Activated CD4-positive, CD25-positive, alpha-beta regulatory T cell (primary cell): ENCODE results near the gene EXTL2.
"Not testable (repeated sequence)": the region's sequence is repeated elsewhere in the genome, so short reads cannot be mapped to it uniquely, and the experiment has no call there.

ENCODE experiments used
- DNase-seq, 4 experiments: peaks; one replicate each; lab custom pipeline; 2025; lab: John Stamatoyannopoulos, UW

The EXTL2 gene, protein sequence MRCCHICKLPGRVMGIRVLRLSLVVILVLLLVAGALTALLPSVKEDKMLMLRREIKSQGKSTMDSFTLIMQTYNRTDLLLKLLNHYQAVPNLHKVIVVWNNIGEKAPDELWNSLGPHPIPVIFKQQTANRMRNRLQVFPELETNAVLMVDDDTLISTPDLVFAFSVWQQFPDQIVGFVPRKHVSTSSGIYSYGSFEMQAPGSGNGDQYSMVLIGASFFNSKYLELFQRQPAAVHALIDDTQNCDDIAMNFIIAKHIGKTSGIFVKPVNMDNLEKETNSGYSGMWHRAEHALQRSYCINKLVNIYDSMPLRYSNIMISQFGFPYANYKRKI

GRCh38 chr1:100894603-100895539 lies at the start of gene EXTL2:
Gene EXTL2 (minus strand): TSS chr1:100894842. CDS start chr1:100888757, 6,085 bp downstream.
- peak; percentile 2 to 32 (median 11) for DNase-seq

DNA sequence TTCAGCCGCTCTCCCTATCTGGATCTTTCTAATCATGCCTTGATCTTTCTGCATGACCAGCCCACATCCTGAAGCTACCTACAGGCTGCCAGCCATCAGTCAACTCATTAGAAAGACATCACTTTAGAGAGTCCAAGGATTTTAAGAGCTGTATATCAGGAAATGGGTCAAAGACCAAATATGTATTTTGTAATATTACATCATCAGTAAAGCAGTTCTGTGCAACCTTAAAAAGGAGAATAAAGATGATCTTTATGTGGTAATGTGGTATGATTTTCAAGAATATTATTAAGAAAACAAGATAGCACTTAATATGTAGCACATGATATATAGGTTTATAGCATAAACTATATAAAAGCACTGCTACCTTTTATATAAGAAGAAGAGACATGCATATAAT lies 48.9 kb upstream of the EXTL2 start:
- DNase-seq = no peak

DNA sequence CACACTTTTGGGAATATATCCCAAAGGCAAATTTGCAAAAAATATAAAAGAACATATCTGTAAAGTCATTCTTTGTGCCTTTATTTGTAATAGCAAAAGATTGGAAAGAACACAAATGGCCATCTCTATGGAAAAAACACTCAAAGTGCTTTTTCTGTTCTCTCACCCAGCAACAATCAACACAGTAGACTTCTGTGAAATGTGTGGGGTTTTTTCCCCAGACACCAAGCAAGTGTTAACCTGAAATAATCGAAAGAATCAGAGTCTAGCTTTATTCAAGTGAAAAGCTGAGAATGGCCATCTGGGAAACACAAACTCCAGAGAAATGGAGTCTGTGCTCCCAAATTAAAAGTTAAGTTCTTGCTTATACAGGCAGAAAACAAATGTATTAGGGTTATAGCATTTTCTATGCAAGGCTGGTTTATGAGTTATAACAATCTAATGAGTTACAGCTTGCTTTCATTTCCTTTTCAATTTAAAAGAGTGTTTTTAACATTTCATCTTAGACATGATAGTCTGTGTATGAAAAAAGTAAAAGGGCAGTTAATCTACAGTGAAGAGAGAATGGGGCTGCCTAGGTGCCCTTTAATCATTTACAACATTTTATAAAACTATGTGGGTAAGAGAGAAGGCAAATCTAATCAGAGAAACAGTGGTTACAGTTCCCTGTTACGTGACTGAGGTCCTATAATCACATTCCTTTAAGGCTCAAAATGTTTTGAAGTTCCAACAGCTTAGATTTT lies 47.8 kb upstream of the EXTL2 start:
- no peak for DNase-seq

GRCh38 chr1:100941580-100942216 lies 47.1 kb upstream of the EXTL2 start:
- no peak for DNase-seq

DNA sequence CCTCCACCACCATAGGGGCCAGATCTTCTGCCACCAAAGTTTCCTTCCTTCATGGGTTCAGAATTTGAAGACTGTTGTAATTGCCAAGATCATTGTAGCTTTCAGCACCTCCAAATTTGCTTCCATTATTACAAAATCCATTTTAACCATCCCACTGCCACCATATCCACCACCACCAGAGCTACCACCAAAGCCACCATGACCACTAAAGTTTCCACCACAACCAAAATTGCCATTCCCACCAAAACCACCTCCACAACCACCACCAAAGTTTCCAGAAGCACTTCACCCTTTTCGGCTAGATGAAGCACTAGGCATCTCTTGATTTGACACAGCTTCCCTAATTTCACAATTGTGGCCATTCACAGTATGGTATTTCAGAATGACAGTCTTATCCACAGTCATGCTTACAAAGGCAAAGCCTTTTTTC lies 46.5 kb upstream of the EXTL2 start:
- no peak for DNase-seq

GRCh38 chr1:100936194-100936967 lies 41.7 kb upstream of the EXTL2 start:
- DNase-seq = no peak

DNA sequence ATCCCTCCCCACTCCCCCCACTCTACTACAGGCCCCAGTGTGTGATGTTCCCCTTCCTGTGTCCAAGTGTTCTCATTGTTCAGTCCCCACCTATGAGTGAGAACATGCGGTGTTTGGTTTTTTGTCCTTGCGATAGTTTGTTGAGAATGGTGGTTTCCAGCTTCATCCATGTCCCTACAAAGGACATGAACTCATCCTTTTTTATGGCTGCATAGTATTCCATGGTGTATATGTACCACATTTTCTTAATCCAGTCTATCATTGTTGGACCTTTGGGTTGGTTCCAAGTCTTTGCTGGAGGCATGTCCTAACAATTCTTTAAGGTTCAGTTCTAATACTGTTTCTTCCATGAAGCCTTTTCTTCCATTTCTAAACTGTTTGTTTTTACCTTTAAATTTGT lies 38.9 kb upstream of the EXTL2 start:
- DNase-seq = not testable (repeated sequence)

- DNase-seq = no peak
Measured at GRCh38 chr1:100931716-100932115, 37.1 kb upstream of the EXTL2 start.

GRCh38 chr1:100930494-100930893 lies 35.9 kb upstream of the EXTL2 start:
- no peak for DNase-seq

GRCh38 chr1:100928128-100928527 lies 33.5 kb upstream of the EXTL2 start:
- no peak for DNase-seq

DNA sequence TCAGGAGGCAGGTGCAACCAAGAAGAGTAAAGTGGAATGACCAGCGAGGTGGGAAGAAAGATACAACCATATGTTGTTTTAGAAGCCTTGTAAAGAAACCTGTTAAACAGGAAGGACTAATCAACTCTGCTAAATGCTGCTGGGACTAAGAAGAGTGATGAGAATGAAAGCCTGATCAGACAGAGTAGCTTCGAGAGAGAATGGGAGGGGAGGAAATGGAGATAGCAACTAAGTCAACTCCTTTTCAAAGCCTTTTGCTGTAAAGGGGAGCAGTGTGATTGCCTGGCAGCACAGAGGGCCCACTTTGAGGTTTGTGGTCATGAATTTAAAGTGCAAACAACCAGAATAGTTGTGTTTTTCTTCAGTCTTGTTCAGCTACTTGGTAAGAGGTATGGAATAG lies 32.6 kb upstream of the EXTL2 start:
- no peak for DNase-seq

DNA sequence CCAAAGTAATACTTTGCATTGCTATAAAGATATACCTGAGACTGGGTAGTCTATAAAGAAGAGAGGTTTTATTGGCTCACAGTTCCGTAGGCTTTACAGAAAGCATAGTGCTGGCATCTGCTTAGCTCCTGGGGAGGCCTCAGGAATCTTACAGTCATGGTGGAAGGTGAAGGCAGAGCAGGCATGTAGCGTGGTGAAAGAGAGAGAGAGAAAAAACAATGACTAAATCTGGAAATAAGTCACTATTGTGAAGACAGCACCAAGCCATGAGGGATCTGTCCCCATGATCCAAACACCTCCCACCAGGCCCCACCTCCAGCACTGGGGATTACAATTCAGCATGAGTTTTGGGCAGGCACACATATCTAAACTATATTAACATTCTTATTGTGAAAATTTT lies 31.6 kb upstream of the EXTL2 start:
- DNase-seq = no peak

GRCh38 chr1:100924991-100925390 lies 30.3 kb upstream of the EXTL2 start:
- no peak for DNase-seq

GRCh38 chr1:100924212-100924611 lies 29.6 kb upstream of the EXTL2 start:
- DNase-seq = no peak

- DNase-seq = no peak
Measured at GRCh38 chr1:100921110-100921706, 26.6 kb upstream of the EXTL2 start.

GRCh38 chr1:100912019-100912418 lies 17.4 kb upstream of the EXTL2 start:
- no peak for DNase-seq

DNA sequence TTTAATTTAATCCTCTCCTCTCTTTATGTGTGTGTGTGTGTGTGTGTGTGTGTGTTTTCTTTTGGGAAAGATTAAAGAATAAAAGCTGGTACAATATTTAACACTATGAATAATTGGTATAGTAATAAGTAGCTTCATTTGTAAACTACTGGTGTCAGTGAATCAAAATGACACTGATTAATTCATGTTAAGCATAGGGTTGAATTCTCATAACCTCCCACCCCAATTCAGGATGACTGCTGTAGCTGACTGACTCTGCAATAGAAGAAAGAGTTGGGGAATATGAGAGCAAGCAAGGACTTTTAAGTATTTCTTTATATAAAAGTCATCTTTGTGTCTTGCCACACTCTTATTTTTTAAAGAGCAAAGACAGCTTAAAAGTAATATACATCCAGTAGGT lies 14.4 kb upstream of the EXTL2 start:
- no peak for DNase-seq

DNA sequence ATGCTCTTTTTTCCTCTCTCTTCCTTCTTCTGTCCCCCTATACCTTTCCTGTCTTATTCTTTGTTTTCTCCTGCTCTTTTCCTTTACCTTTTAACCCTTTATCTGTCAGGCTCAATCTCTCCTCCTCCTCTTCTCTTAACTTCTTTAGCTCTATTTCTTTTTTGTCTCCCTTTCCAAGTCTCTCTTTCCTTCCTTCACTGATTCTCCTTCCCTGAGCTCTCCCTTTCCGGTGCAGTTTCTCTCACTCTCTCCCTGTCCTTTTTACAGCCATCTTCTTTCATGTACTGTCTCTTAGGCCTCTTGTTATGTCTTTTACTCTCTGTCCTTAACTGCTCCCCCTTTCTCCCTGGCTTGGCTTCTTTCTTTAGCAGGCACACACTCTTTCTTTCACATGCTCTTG lies 13.2 kb upstream of the EXTL2 start:
- no peak for DNase-seq

DNA sequence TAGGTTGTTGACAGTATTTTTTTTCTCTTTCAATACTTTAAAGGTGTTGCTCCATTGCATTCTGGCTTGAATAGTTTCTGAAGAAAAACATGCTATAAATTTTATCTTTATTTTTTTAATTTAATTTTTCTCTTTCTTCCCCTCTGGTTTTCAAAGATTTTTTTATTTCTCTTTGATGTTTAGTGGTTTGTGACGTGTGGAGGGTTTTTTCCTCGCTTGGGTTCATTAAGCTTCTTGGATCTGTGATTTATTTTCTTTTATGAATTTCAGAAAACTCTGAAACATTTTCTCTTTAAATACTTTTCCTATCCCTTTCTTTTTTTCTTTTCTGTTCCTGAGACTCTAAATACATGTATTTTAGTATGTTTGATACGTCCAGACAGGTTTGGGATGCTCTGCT lies 10.5 kb upstream of the EXTL2 start:
- no peak for DNase-seq

DNA sequence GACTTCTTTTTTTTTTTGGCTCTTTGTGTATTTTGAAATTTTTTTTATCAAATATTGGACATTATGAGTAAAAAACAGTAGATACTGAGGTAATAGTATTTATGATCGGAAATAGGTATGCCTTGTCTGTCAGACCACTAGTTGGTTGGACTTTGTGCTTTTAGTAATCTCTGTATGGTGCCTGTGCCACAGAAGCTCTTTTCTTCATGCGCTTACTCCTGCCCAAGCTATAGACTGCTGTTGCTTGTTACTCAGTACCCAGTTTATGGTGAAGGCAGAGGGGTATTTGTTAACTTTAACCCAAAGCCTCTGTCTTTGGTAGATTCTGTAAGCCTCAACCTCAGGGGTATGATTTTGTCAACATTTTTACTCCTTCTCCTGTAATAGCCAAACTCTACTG lies 9.9 kb upstream of the EXTL2 start:
- DNase-seq = no peak

GRCh38 chr1:100903777-100904176 lies 9.1 kb upstream of the EXTL2 start:
- DNase-seq = no peak
